Adrenal gland (tissue), 5 donors: ENCODE data around the gene INPPL1.

ENCODE experiments used
- POLR2A ChIP-seq, 2 donors: fragments of 450-650 bp; IDR thresholded peaks; one replicate each; pipeline ENCODE4 v1.6.1; 2017; ENCODE audit warnings: antibody characterized with exemption in 2 of 2, mild to moderate bottlenecking in 2 of 2, moderate library complexity in 1 of 2
- TF ChIP-seq, protein P1 (sequence below), 6 experiments: fragments of 450-650 bp in 4 of 6; fragments of 200-600 bp in 2 of 6; sonication (generic) in 1 of 6; IDR thresholded peaks; 1 replicate in 5 of 6; 2 replicates in 1 of 6; pipeline versions ENCODE4 v1.5.1 to v1.8.0; 2016 to 2021; ENCODE audit warnings: antibody characterized with exemption in 6 of 6, mild to moderate bottlenecking in 2 of 6, moderate library complexity in 1 of 6
- donor health status: DM: no; HTN: no; CAD: no.

DNA sequence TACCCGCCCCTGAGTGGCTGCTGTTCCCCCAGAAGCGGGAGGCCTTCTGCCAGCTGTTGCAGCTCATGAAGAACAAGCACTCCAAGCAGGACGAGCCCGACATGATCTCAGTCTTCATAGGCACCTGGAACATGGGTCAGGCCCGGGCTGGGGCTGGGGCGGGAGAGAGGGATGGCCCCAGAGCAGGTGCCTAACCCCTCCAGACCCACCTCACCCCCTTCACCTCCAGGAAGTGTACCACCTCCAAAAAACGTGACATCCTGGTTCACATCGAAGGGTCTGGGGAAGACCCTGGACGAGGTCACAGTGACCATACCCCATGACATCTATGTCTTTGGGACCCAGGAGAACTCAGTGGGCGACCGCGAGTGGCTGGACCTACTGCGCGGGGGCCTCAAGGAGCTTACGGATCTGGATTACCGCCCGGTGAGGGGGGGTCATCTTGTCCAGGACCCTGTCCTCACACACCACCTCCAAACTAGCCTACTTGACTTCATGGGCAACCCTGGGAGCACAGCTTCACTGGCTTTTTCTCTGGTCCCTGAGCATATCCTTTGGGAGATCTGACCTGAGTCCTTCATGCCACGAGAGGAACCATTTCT lies 6.3 kb downstream of the INPPL1 start:
- TF ChIP-seq, protein P1, sequence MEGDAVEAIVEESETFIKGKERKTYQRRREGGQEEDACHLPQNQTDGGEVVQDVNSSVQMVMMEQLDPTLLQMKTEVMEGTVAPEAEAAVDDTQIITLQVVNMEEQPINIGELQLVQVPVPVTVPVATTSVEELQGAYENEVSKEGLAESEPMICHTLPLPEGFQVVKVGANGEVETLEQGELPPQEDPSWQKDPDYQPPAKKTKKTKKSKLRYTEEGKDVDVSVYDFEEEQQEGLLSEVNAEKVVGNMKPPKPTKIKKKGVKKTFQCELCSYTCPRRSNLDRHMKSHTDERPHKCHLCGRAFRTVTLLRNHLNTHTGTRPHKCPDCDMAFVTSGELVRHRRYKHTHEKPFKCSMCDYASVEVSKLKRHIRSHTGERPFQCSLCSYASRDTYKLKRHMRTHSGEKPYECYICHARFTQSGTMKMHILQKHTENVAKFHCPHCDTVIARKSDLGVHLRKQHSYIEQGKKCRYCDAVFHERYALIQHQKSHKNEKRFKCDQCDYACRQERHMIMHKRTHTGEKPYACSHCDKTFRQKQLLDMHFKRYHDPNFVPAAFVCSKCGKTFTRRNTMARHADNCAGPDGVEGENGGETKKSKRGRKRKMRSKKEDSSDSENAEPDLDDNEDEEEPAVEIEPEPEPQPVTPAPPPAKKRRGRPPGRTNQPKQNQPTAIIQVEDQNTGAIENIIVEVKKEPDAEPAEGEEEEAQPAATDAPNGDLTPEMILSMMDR (IDR thresholded peaks at IDR 0.05), result no peak
- no peak for TF ChIP-seq POLR2A (IDR thresholded peaks at IDR 0.05)
